ENCODE data around the gene STAT3.

STAT3 gene

DNA sequence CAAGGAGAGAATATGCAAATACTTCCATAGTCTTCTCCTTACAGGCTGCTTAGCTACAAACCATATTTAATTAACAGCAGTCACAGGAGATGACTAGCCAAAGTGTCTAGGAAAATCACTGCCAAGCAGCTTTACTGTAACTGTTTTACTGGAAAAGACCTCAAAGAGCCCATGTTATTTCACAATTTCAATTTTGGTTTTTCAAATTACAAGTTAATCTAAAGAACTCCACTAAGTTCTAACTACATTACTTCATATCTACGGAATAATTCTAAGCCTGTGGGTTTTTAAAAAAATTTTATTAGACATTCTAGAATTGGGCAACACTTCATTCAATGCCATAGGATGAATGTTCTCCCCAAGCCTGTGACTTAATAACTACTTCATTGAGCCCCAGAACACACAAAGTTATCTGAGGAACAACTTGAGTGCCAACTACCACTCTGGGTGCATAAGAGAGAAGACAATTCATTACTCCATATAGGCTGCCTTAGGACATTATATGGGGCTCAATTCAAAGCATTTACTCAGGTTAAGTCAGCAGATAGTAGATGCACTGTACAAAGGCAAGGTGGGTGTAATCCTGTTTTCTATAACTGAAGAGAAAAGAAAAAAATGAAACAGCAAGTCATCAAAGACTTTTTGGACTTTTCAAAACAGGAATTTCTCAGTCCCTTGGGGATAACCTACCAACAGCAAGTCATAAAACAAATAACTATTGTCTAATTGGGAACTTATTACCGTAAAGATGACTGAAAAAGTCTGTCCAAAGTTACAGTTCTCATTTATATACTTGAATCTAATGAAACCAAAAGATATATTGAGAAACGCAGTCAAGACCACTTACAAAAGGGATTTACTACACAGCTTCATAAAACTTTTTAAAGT is 33.0 kb downstream of the STAT3 start:
- POLR2A ChIA-PET (ENCODE audit: low non-redundant PET): no interaction called here
- TF ChIP-seq, protein P1, sequence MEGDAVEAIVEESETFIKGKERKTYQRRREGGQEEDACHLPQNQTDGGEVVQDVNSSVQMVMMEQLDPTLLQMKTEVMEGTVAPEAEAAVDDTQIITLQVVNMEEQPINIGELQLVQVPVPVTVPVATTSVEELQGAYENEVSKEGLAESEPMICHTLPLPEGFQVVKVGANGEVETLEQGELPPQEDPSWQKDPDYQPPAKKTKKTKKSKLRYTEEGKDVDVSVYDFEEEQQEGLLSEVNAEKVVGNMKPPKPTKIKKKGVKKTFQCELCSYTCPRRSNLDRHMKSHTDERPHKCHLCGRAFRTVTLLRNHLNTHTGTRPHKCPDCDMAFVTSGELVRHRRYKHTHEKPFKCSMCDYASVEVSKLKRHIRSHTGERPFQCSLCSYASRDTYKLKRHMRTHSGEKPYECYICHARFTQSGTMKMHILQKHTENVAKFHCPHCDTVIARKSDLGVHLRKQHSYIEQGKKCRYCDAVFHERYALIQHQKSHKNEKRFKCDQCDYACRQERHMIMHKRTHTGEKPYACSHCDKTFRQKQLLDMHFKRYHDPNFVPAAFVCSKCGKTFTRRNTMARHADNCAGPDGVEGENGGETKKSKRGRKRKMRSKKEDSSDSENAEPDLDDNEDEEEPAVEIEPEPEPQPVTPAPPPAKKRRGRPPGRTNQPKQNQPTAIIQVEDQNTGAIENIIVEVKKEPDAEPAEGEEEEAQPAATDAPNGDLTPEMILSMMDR (conservative IDR thresholded peaks at IDR 0.05; ENCODE audit: low read depth): no peak
- CTCF ChIA-PET: interaction anchor here (1.6 kb wide), 1 partner anchor 51 kb away, joined by 3 read pairs; no protein-coding TSS in a partner anchor
- no peak overlapping the region for H3K27ac ChIP-seq
- DNase-seq (ENCODE audit: low spot score): no peak

DNA sequence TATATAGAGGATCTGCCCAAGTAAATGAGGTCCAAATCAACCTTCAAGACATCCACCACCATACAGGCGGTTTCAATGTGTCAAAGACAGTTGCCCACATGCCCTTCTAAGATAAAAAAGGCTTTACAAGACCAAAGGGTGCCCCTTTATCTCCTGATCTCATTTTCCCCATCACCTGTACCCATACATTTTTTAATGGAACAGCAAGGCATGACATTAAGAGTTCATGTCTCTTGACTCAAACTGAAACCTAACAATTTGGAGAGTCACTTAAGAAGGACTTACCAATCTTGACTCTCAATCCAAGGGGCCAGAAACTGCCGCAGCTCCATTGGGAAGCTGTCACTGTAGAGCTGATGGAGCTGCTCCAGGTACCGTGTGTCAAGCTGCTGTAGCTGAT is 40.1 kb downstream of the STAT3 start:
- POLR2A ChIA-PET (ENCODE audit: low non-redundant PET): no interaction called here
- CTCF ChIA-PET: no interaction called here
- TF ChIP-seq, protein P1 (conservative IDR thresholded peaks at IDR 0.05; ENCODE audit: low read depth): no peak
- H3K27ac ChIP-seq: no peak overlapping the region
- no peak for DNase-seq (ENCODE audit: low spot score)

DNA sequence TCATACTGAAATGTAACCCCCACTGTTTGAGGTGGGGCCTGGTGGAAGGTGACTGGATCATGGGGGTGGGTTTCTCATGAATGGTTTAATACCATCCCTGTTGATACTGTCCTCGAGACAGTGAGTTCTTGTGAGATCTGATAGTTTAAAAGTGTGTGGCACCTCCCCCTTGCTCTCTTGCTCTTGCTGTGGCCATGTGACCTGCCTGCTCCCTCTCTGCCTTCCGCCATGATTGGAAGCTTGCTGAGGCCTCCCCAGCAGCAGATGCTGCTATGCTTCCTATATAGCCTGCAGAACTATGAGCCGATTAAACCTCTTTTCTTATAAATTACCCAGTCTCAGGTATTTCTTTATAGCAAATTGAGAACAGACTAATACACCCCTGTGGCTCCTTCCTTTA is 40.6 kb downstream of the STAT3 start:
- H3K27ac ChIP-seq: peak overlapping the region; percentile 65
- TF ChIP-seq, protein P1 (conservative IDR thresholded peaks at IDR 0.05; ENCODE audit: low read depth): no peak
- POLR2A ChIA-PET (ENCODE audit: low non-redundant PET): no interaction called here
- CTCF ChIA-PET: interaction anchor here (0.5 kb wide), 1 partner anchor 416 kb away, joined by 4 read pairs; no protein-coding TSS in a partner anchor
- no peak for DNase-seq (ENCODE audit: low spot score)

DNA sequence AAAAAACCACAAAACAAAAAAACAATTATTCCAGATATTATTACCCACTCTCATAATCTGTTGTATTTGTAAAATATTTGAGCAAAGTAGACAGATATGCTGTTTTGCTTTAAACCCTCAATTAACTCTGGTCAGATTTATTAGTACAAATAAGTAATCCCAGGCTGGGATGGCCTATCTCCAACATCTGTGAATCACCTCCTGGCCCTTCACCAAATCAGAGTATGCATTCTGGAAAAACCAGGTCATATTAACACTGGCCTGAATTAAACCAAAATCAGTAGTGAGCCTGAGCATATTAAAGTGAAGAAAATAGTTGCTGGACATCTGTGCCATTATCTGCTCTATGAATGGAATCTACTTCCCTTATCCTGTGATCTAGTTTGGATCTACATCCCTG is 41.0 kb downstream of the STAT3 start:
- ChIA-PET CTCF (interaction anchor here (0.5 kb wide), 1 partner anchor 416 kb away, joined by 4 read pairs; no protein-coding TSS in a partner anchor), POLR2A (ENCODE audit: low non-redundant PET) (no interaction called here)
- TF ChIP-seq, protein P1 (conservative IDR thresholded peaks at IDR 0.05; ENCODE audit: low read depth): no peak
- H3K27ac ChIP-seq: peak overlapping the region; percentile 65
- DNase-seq (ENCODE audit: low spot score): peak; percentile 79

DNA sequence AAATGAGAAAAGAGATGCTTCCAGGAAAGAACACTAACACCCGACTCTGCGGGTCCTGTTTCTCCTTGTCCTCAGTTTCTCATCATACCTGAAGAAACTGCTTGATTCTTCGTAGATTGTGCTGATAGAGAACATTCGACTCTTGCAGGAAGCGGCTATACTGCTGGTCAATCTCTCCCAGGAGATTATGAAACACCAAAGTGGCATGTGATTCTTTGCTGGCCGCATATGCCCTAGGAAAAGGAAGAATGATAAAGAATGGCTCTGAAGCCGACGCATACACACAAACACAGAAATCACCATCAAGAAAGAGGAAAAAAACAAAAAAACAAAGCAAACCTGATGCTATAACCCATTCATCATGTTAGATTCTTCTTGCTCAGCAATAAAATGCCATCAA is 41.8 kb downstream of the STAT3 start:
- H3K27ac ChIP-seq: peak overlapping the region; percentile 41
- DNase-seq (ENCODE audit: low spot score): no peak
- ChIA-PET POLR2A (ENCODE audit: low non-redundant PET) (no interaction called here), CTCF (no interaction called here)
- TF ChIP-seq, protein P1 (conservative IDR thresholded peaks at IDR 0.05; ENCODE audit: low read depth): no peak

DNA sequence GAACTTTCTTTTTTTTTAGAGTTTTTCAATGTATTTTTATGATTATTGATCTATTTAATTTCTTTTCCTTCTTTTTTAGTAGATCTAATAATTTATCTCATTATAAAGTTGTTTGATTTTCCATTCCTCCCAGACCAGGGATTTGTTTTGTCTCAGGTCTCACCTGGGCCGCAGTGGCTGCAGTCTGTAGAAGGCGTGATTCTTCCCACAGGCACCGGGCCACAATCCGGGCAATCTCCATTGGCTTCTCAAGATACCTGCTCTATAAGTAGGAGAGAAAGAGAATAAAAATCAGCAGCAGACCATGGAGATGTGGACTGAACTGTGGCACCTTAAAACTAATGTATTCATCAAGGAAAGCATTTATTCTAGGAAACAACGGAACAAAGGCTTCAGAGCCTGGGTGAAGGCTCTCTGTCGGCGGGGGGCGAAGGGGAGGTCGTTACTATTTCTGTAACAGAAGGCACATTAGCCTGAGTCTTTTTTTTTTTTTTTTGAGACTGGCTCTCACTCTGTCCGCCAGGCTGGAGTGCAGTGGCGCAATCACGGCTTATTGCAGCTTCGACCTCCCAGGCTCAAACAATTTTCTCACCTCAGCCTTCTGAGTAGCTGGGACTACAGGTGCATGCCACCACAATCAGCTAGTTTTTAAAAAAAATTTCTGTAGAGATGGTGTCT is 42.7 kb downstream of the STAT3 start:
- POLR2A ChIA-PET (ENCODE audit: low non-redundant PET): no interaction called here
- CTCF ChIA-PET: interaction anchor here (0.6 kb wide), 1 partner anchor 145 kb away, joined by 3 read pairs; no protein-coding TSS in a partner anchor
- DNase-seq (ENCODE audit: low spot score): no peak

More for the DNA sequence above, 42.7 kb downstream of the STAT3 start:
- TF ChIP-seq, protein P1 (conservative IDR thresholded peaks at IDR 0.05; ENCODE audit: low read depth): no peak
- no peak overlapping the region for H3K27ac ChIP-seq

Measured in RWPE1 (cell line).